Measurements from ENCODE around the gene SERAC1. TPM values are rescaled to one million over a fixed set of nuclear protein-coding genes. Genes with fewer than 3 reads are reported as not detected.

Gene SERAC1
- total and polyA plus RNA-seq, 2 donors (not counting 3 experiments of a cell fraction or from before 2014, with no cell fraction given): 4.9 to 5.7 TPM

DNA sequence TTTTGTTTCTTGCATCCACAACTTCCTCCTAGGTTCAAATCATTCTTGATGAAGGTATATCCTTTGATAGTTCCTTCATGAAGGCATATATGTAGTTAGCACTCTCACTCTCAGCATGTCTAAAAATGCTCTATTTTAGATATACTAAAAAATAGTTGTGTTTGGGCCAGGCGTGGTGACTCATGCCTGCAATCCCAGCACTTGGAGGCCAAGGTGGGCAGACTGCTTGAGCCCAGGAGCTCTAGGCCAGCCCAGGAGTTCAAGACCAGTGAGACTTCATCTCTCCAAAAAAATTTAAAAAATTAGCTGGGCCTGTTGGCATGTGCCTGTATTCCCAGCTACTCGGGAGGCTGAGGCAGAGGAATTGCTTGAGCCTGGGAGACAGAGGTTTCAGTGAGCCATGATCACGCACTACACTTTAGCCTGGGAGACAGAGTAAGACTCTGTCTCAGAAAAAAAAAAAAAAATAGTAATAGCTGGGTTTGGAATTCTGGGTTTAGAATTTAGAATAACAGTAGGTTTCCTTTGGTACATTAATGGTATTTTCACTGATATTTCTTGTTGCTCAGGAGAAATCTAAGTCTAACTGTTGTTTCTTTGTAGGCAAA is 7.0 kb downstream of the SERAC1 start:
- dilution Hi-C loops (cut with MboI; ENCODE audit: extremely low pct_ligation_motif_present, low sequenced_read_pairs) (no loop called here), intact Hi-C loops (cut with micrococcal nuclease) (no loop called here)
- no peak for DNase-seq (ENCODE audit: low read depth, low spot score)
- Histone ChIP-seq H3K4me1 (ENCODE audit: control insufficient read depth, extremely low read depth, insufficient read depth, low read length) (no peaks in the 10 kb centered on the region), H3K27me3 (ENCODE audit: control insufficient read depth in 2 of 2, insufficient read depth in 2 of 2, low read length in 2 of 2) (no peaks in the 10 kb centered on the region), H3K36me3 (ENCODE audit: control insufficient read depth in 2 of 2, extremely low read depth in 1 of 2, insufficient read depth in 2 of 2, low read length in 2 of 2) (peaks cover 0 to 2% of the 10 kb centered on the region in 2 experiments), H3K9me3 (replicated peaks; ENCODE audit: control insufficient read depth, insufficient read depth, low read length) (no peaks in the 10 kb centered on the region), H4K20me1 (replicated peaks; ENCODE audit: control insufficient read depth, extremely low read depth, insufficient read depth, low read length) (no peaks in the 10 kb centered on the region), H3K9ac (replicated peaks; ENCODE audit: extremely low read depth, insufficient read depth, low read length) (no peak overlapping the region), H3K9me1 (replicated peaks; ENCODE audit: control insufficient read depth, extremely low read depth, insufficient read depth, low read length) (no peaks in the 10 kb centered on the region), H3K27ac (ENCODE audit: insufficient read depth, low read depth, low read length) (no peak overlapping the region), H3K79me2 (ENCODE audit: control insufficient read depth, insufficient read depth, low read length) (no peaks in the 10 kb centered on the region), H2AFZ (ENCODE audit: low read depth, low read length) (no peak overlapping the region), H3K4me3 (replicated peaks in 1 of 3; ENCODE audit: insufficient read depth in 1 of 3, low read depth in 1 of 3, low read length in 3 of 3) (no peak overlapping the region), H3K4me2 (ENCODE audit: insufficient read depth, low read length) (no peak overlapping the region)
- TF ChIP-seq GATA2 (IDR thresholded peaks at IDR 0.05; ENCODE audit: insufficient read depth, insufficient read length, low read depth, low read length): no peak
- no peak for TF ChIP-seq JUN (IDR thresholded peaks at IDR 0.05; ENCODE audit: borderline replicate concordance, insufficient read depth, insufficient read length, low read depth)
- TF ChIP-seq MAX (IDR thresholded peaks at IDR 0.05; ENCODE audit: insufficient read depth, insufficient read length): no peak
- TF ChIP-seq, protein P1, sequence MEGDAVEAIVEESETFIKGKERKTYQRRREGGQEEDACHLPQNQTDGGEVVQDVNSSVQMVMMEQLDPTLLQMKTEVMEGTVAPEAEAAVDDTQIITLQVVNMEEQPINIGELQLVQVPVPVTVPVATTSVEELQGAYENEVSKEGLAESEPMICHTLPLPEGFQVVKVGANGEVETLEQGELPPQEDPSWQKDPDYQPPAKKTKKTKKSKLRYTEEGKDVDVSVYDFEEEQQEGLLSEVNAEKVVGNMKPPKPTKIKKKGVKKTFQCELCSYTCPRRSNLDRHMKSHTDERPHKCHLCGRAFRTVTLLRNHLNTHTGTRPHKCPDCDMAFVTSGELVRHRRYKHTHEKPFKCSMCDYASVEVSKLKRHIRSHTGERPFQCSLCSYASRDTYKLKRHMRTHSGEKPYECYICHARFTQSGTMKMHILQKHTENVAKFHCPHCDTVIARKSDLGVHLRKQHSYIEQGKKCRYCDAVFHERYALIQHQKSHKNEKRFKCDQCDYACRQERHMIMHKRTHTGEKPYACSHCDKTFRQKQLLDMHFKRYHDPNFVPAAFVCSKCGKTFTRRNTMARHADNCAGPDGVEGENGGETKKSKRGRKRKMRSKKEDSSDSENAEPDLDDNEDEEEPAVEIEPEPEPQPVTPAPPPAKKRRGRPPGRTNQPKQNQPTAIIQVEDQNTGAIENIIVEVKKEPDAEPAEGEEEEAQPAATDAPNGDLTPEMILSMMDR (IDR thresholded peaks at IDR 0.05; ENCODE audit: extremely low read depth in 1 of 2, insufficient read depth in 1 of 2, low read depth in 1 of 2, low read length in 2 of 2): no peak
- no peak for TF ChIP-seq EZH2 (IDR thresholded peaks at IDR 0.05; ENCODE audit: borderline replicate concordance, low read depth, low read length, severe bottlenecking)
- TF ChIP-seq POLR2AphosphoS5 (IDR thresholded peaks at IDR 0.05; ENCODE audit: insufficient read depth, low read depth, low read length): no peak
- TF ChIP-seq FOS (IDR thresholded peaks at IDR 0.05; ENCODE audit: borderline replicate concordance, insufficient read depth, low read length): no peak
- TF ChIP-seq MYC (IDR thresholded peaks at IDR 0.05; ENCODE audit: low read depth, low read length): no peak
- TF ChIP-seq POLR2A (IDR thresholded peaks at IDR 0.05; ENCODE audit: low read depth, low read length): no peak
- ChIA-PET CTCF (interaction anchor here (1.7 kb wide), 1 partner anchor 18 kb away, joined by 5 read pairs; no protein-coding TSS in a partner anchor), POLR2A (no interaction called here)
- FAIRE-seq: no peak
- BruUV-seq (replicated peaks): no TSS peak

All from endothelial cell of umbilical vein (primary cell).